K562 (cell line): ENCODE measurements around the gene HMGA1. TPM values are rescaled to one million over a fixed set of nuclear protein-coding genes. Genes with fewer than 3 reads are reported as not detected.

Source experiments
- CSDE1 ChIP-seq, 2 experiments: fragments of 450-650 bp; IDR thresholded peaks; 2 replicates each; pipeline ENCODE4 v1.6.1; 2016; ENCODE audit warnings: mild to moderate bottlenecking in 1 of 2
- DEAF1 ChIP-seq: fragments of 450-650 bp; formaldehyde crosslinking; IDR thresholded peaks from 2 replicates; pipeline ENCODE4 v1.4.0; 2020; ENCODE audit warnings: mild to moderate bottlenecking, moderate library complexity
- GMEB1 ChIP-seq: fragments of 250-450 bp; sonication (Bioruptor Pico); IDR thresholded peaks from 2 replicates; pipeline ENCODE4 v1.4.0; 2020; ENCODE audit warnings: mild to moderate bottlenecking
- MLLT1 ChIP-seq, 2 experiments: fragments of 450-650 bp; IDR thresholded peaks; 2 replicates each; pipeline ENCODE4 v1.6.1; 2016
- POLR2H ChIP-seq: IDR thresholded peaks from 2 replicates; pipeline ENCODE4 v1.6.1; 2016; ENCODE audit warnings: missing genetic modification characterization, low read depth, mild to moderate bottlenecking, control low read depth, missing compliant biosample characterization, moderate library complexity
- REST ChIP-seq, 2 experiments: fragments of 450-650 bp; formaldehyde crosslinking in 1 of 2; IDR thresholded peaks; 2 replicates each; pipeline versions ENCODE4 v1.4.0 to v1.6.1; 2014 to 2020; ENCODE audit warnings: mild to moderate bottlenecking in 2 of 2, borderline replicate concordance in 1 of 2, low read depth in 1 of 2
- ZBTB5 ChIP-seq: fragments of 450-650 bp; IDR thresholded peaks from 2 replicates; pipeline ENCODE4 v1.6.1; 2017; ENCODE audit warnings: antibody characterized with exemption
- ZNF212 ChIP-seq: fragments of 450-650 bp; formaldehyde crosslinking; IDR thresholded peaks from 2 replicates; pipeline ENCODE4 v1.4.0; 2020; ENCODE audit warnings: mild to moderate bottlenecking
- ZSCAN32 ChIP-seq: fragments of 450-650 bp; formaldehyde crosslinking; IDR thresholded peaks from 2 replicates; pipeline ENCODE4 v1.4.0; 2020; ENCODE audit warnings: mild to moderate bottlenecking, moderate library complexity
- polyA plus RNA-seq, 8 experiments: library from polyadenylated mRNA; depleted of rRNA in 4 of 8; stranded (reverse) in 5 of 8; unstranded in 3 of 8; fragments of >200 nt; fragmentation: Nextera tagmentation in 2 of 8; fragmentation: Illumina TruSeq in 1 of 8; extraction: Ambion mirVana in 2 of 8; extraction: Trizol in 1 of 8; gene quantifications; 2 replicates each; pipeline versions ENCODE4 v1.2.1 to v1.2.3, GENCODE V29; 2011 to 2014; ENCODE audit warnings: inconsistent platforms in 1 of 8, missing spikeins in 1 of 8
- total RNA-seq, 7 experiments: library from RNA; depleted of rRNA in 6 of 7; stranded (reverse); fragments of >200 nt in 6 of 7; fragmentation: Illumina TruSeq in 2 of 7; extraction: Trizol in 2 of 7; gene quantifications; 2 replicates each; pipeline versions ENCODE4 v1.2.1 to v1.2.3, GENCODE V29; 2011 to 2021; ENCODE audit warnings: low replicate concordance in 1 of 7

The HMGA1 gene
- total and polyA plus RNA-seq, 9 of the 15 experiments (the other 6 are each of a cell fraction or from before 2014, with no cell fraction given), result 27.8 to 1,947 (median 594) TPM

- TF ChIP-seq REST (IDR thresholded peaks at IDR 0.05; ENCODE audit: borderline replicate concordance) (no peak), REST (CRISPR knock-in tag; IDR thresholded peaks at IDR 0.05; ENCODE audit: low read depth) (no peak), POLR2H (no peak), ZSCAN32 (no peak), GMEB1 (CRISPR knock-in tag) (no peak), ZBTB5 (no peak), ZNF212 (CRISPR knock-in tag) (no peak), MLLT1 (IDR thresholded peaks at IDR 0.05) (no peak), DEAF1 (CRISPR knock-in tag) (no peak), CSDE1 (IDR thresholded peaks at IDR 0.05) (no peak)
These were observed 8.8 kb upstream of the HMGA1 start (continued) for GRCh38 chr6:34227761-34228421.
